Effector memory CD4-positive, alpha-beta T cell (primary cell): Measurements from ENCODE around the gene CHPF2.

Experiments
- DNase-seq, 3 donors: peaks; one replicate each; pipeline ENCODE4 v3.0.0-alpha.2; 2020
- H3K27ac ChIP-seq: 2 replicates; pipeline ENCODE4 v1.7.0; 2013; ENCODE audit warnings: mild to moderate bottlenecking, low read length, moderate library complexity; ENCODE audit not compliant: insufficient read depth, poor library complexity, severe bottlenecking
- H3K27me3 ChIP-seq: replicated peaks from 2 replicates; pipeline ENCODE4 v1.7.0; 2013; ENCODE audit warnings: mild to moderate bottlenecking, low read length; ENCODE audit not compliant: insufficient read depth, control insufficient read depth, poor library complexity, severe bottlenecking
- H3K36me3 ChIP-seq: 2 replicates; pipeline ENCODE4 v1.7.0; 2013; ENCODE audit warnings: mild to moderate bottlenecking, low read length, moderate library complexity; ENCODE audit not compliant: control insufficient read depth, insufficient read depth
- H3K4me1 ChIP-seq: 2 replicates; pipeline ENCODE4 v1.7.0; 2013; ENCODE audit warnings: low read length, mild to moderate bottlenecking; ENCODE audit not compliant: control insufficient read depth, insufficient read depth, poor library complexity, severe bottlenecking
- H3K4me3 ChIP-seq: 2 replicates; pipeline ENCODE4 v1.7.0; 2013; ENCODE audit warnings: low read length, low read depth, mild to moderate bottlenecking; ENCODE audit not compliant: insufficient read depth, poor library complexity, severe bottlenecking
- H3K9me3 ChIP-seq: 2 replicates; pipeline ENCODE4 v1.7.0; 2013; ENCODE audit warnings: mild to moderate bottlenecking, low read length, moderate library complexity; ENCODE audit not compliant: control insufficient read depth
- total RNA-seq, 3 donors: gene quantifications; one replicate each; lab custom pipeline; 2026; lab: John Stamatoyannopoulos, UW

CHPF2 gene
- 89.0 to 97.9 (median 97.4) reads per million in 3 donors for total RNA-seq

GRCh38 chr7:151232091-151232916 is at the start of gene CHPF2:
TSS of gene CHPF2 (plus strand) at chr7:151232483. CDS start at chr7:151234012, 1,529 bp downstream.
- H3K27ac ChIP-seq, result peak within 1 kb of the TSS; percentile 73
- H3K36me3 ChIP-seq, result peaks cover 25% of the 10 kb centered on the region
- H3K4me3 ChIP-seq, result peak within 1 kb of the TSS; percentile 98
- no peaks in the 10 kb centered on the region for H3K9me3 ChIP-seq
- peak; percentile 78 to 84 (median 81) for DNase-seq
- H3K4me1 ChIP-seq, result peaks cover 17% of the 10 kb centered on the region
- H3K27me3 ChIP-seq, result no peaks in the 10 kb centered on the region

GRCh38 chr7:151185762-151186639 is 46.3 kb upstream of the CHPF2 start:
- Histone ChIP-seq H3K4me3 (no peak overlapping the region), H3K36me3 (no peaks in the 10 kb centered on the region), H3K9me3 (no peaks in the 10 kb centered on the region), H3K27ac (no peak overlapping the region), H3K4me1 (no peaks in the 10 kb centered on the region), H3K27me3 (no peaks in the 10 kb centered on the region)
- no peak for DNase-seq

- no peaks in the 10 kb centered on the region for H3K9me3 ChIP-seq
- no peak within 1 kb of the TSS for H3K4me3 ChIP-seq
- DNase-seq, result no peak
- H3K36me3 ChIP-seq, result no peaks in the 10 kb centered on the region
- H3K27ac ChIP-seq, result no peak within 1 kb of the TSS
- H3K27me3 ChIP-seq, result no peaks in the 10 kb centered on the region
- H3K4me1 ChIP-seq, result no peaks in the 10 kb centered on the region
These were observed 45.5 kb upstream of the CHPF2 start, which contains the start of gene ASB10 for GRCh38 chr7:151186640-151187408. TSS of gene ASB10 (minus strand) at chr7:151187250. CDS start at chr7:151187130, 120 bp downstream.

- H3K36me3 ChIP-seq, result no peaks in the 10 kb centered on the region
- no peaks in the 10 kb centered on the region for H3K9me3 ChIP-seq
- H3K27me3 ChIP-seq, result no peaks in the 10 kb centered on the region
- DNase-seq, result no peak
- H3K27ac ChIP-seq, result no peak overlapping the region
- H3K4me1 ChIP-seq, result no peaks in the 10 kb centered on the region
- no peak overlapping the region for H3K4me3 ChIP-seq
These were observed 44.7 kb upstream of the CHPF2 start for GRCh38 chr7:151187409-151188251.

GRCh38 chr7:151188252-151188542 is 44.1 kb upstream of the CHPF2 start:
- Histone ChIP-seq H3K4me1 (no peaks in the 10 kb centered on the region), H3K27me3 (no peaks in the 10 kb centered on the region), H3K27ac (no peak overlapping the region), H3K4me3 (no peak overlapping the region), H3K36me3 (no peaks in the 10 kb centered on the region), H3K9me3 (no peaks in the 10 kb centered on the region)
- no peak for DNase-seq

GRCh38 chr7:151189038-151189437 is 43.2 kb upstream of the CHPF2 start:
- H3K36me3 ChIP-seq, result no peaks in the 10 kb centered on the region

GRCh38 chr7:151191544-151191943 is 40.7 kb upstream of the CHPF2 start:
- H3K36me3 ChIP-seq, result no peaks in the 10 kb centered on the region
- H3K4me1 ChIP-seq, result peaks cover 8% of the 10 kb centered on the region
- no peaks in the 10 kb centered on the region for H3K9me3 ChIP-seq
- H3K27ac ChIP-seq, result no peak overlapping the region
- DNase-seq, result no peak
- no peak overlapping the region for H3K4me3 ChIP-seq
- no peaks in the 10 kb centered on the region for H3K27me3 ChIP-seq

More at GRCh38 chr7:151189038-151189437, 43.2 kb upstream of the CHPF2 start:
- Histone ChIP-seq H3K4me3 (no peak overlapping the region), H3K27me3 (no peaks in the 10 kb centered on the region), H3K9me3 (no peaks in the 10 kb centered on the region), H3K27ac (no peak overlapping the region), H3K4me1 (peaks cover 2% of the 10 kb centered on the region)
- DNase-seq, result no peak

- Histone ChIP-seq H3K36me3 (no peaks in the 10 kb centered on the region), H3K27me3 (no peaks in the 10 kb centered on the region), H3K4me1 (peaks cover 8% of the 10 kb centered on the region), H3K9me3 (no peaks in the 10 kb centered on the region), H3K4me3 (no peak overlapping the region), H3K27ac (no peak overlapping the region)
- DNase-seq, result no peak
These were observed 40.2 kb upstream of the CHPF2 start for GRCh38 chr7:151192002-151192539.
